HepG2 (cell line): Measurements from ENCODE around the gene WDCP. TPM values are rescaled to one million over a fixed set of nuclear protein-coding genes. Genes with fewer than 3 reads are reported as not detected.

Source experiments
- CSRNP2 ChIP-seq: sonication (generic); formaldehyde crosslinking; conservative IDR thresholded peaks from 2 replicates; pipeline ENCODE4 v1.8.0; 2022; ENCODE audit warnings: low read depth, missing genetic modification reagents
- DR1 ChIP-seq: sonication (generic); formaldehyde crosslinking; IDR thresholded peaks from 2 replicates; pipeline ENCODE4 v1.8.0; 2021; ENCODE audit warnings: mild to moderate bottlenecking, missing genetic modification reagents, inconsistent platforms
- DRAP1 ChIP-seq: IDR thresholded peaks from 2 replicates; pipeline ENCODE4 v1.6.1; 2016; ENCODE audit warnings: missing genetic modification reagents, missing compliant biosample characterization
- HMGXB3 ChIP-seq: sonication (generic); formaldehyde crosslinking; IDR thresholded peaks from 2 replicates; pipeline ENCODE4 v1.4.0; 2020; ENCODE audit warnings: missing genetic modification reagents, borderline replicate concordance
- IRF1 ChIP-seq: sonication (generic); formaldehyde crosslinking; IDR thresholded peaks from 2 replicates; pipeline ENCODE4 v1.4.0; 2020; ENCODE audit warnings: low read depth, mild to moderate bottlenecking, missing genetic modification reagents
- MED1 ChIP-seq: sonication (generic); formaldehyde crosslinking; IDR thresholded peaks from 2 replicates; pipeline ENCODE4 v1.4.0; 2020; ENCODE audit warnings: missing genetic modification reagents
- MLXIP ChIP-seq: sonication (generic); formaldehyde crosslinking; IDR thresholded peaks from 2 replicates; pipeline ENCODE4 v1.9.0; 2021; ENCODE audit warnings: missing genetic modification reagents, borderline replicate concordance
- MYNN ChIP-seq: sonication (generic); formaldehyde crosslinking; IDR thresholded peaks from 2 replicates; pipeline ENCODE4 v1.4.0; 2020; ENCODE audit warnings: mild to moderate bottlenecking, low read depth, missing genetic modification reagents
- RFXANK ChIP-seq: IDR thresholded peaks from 2 replicates; pipeline ENCODE4 v1.6.1; 2016
- ZEB1 ChIP-seq: IDR thresholded peaks from 2 replicates; pipeline ENCODE4 v1.6.1; 2012; ENCODE audit warnings: mild to moderate bottlenecking, low read depth, inconsistent platforms; ENCODE audit not compliant: insufficient replicate concordance
- ZNF570 ChIP-seq: sonication (generic); formaldehyde crosslinking; IDR thresholded peaks from 2 replicates; pipeline ENCODE4 v1.4.0; 2020; ENCODE audit warnings: mild to moderate bottlenecking, missing genetic modification reagents, borderline replicate concordance
- ZNF577 ChIP-seq: sonication (generic); formaldehyde crosslinking; IDR thresholded peaks from 2 replicates; pipeline ENCODE4 v1.4.0; 2020; ENCODE audit warnings: mild to moderate bottlenecking, low read depth, missing genetic modification reagents, borderline replicate concordance
- ZNF766 ChIP-seq: sonication (generic); formaldehyde crosslinking; IDR thresholded peaks from 2 replicates; pipeline ENCODE4 v1.5.0; 2020; ENCODE audit warnings: missing genetic modification reagents, borderline replicate concordance
- polyA plus RNA-seq, 8 experiments: library from polyadenylated mRNA; depleted of rRNA in 3 of 8; stranded (reverse) in 7 of 8; unstranded in 1 of 8; fragments of >200 nt; fragmentation: Illumina TruSeq in 4 of 8; extraction: Trizol in 4 of 8; gene quantifications; 2 replicates each; pipeline versions ENCODE4 v1.2.1 to v1.2.3, GENCODE V29; 2011 to 2016; ENCODE audit warnings: low read depth in 4 of 8, missing spikeins in 1 of 8, mixed read lengths in 1 of 8; ENCODE audit not compliant: insufficient read depth in 1 of 8
- total RNA-seq, 5 experiments: library from RNA; depleted of rRNA; stranded (reverse); fragments of >200 nt; fragmentation: Illumina TruSeq; extraction: Trizol; gene quantifications; 2 replicates each; pipeline ENCODE4 v1.2.3, GENCODE V29; 2016; ENCODE audit warnings: low read depth in 1 of 5

WDCP gene
- total and polyA plus RNA-seq, 2 of the 13 experiments (the other 11 are each of a cell fraction or from before 2014, with no cell fraction given) = 17.4 to 22.6 TPM

- TF ChIP-seq HMGXB3 (peak; percentile 92), ZEB1 (peak; percentile 98), DRAP1 (CRISPR knock-in tag) (peak; percentile 86), IRF1 (0 out of 2 replicates have a peak, but pooled peaks have one; percentile 25), ZNF577 (CRISPR knock-in tag) (no peak), ZNF570 (CRISPR knock-in tag) (no peak), ZNF766 (CRISPR knock-in tag) (peak; percentile 95), CSRNP2 (CRISPR knock-in tag) (no peak), MED1 (CRISPR knock-in tag) (peak; percentile 94), DR1 (CRISPR knock-in tag) (peak; percentile 93), RFXANK (CRISPR knock-in tag) (peak; percentile 64; the same call in 1 of the 2 replicates), MLXIP (0 out of 2 replicates have a peak, but pooled peaks have one; percentile 41), MYNN (CRISPR knock-in tag) (0 out of 2 replicates have a peak, but pooled peaks have one; percentile 71)
Observed at GRCh38 chr2:24075915-24076848, 29.0 kb upstream of the WDCP start, which contains the start of gene SF3B6 (continued).
